HAP-1 (cell line): ENCODE results near the gene ALK.

ENCODE experiments used
- DNase-seq, 2 experiments: peaks; one replicate each; pipeline ENCODE4 v3.0.0-alpha.2; 2016 to 2020; ENCODE audit warnings: low spot score in 2 of 2
- H3K27me3 ChIP-seq: fragments of 250-450 bp; sonication (Bioruptor Pico); 2 replicates; pipeline ENCODE4 v1.5.1; 2020; ENCODE audit warnings: low read depth, mild to moderate bottlenecking, moderate library complexity
- H3K36me3 ChIP-seq: fragments of 250-450 bp; sonication (Bioruptor Pico); replicated peaks from 2 replicates; pipeline ENCODE4 v1.5.1; 2020; ENCODE audit warnings: mild to moderate bottlenecking
- H3K4me1 ChIP-seq: fragments of 250-450 bp; sonication (Bioruptor Pico); 2 replicates; pipeline ENCODE4 v1.5.1; 2020; ENCODE audit warnings: mild to moderate bottlenecking
- H3K4me3 ChIP-seq: fragments of 250-450 bp; sonication (Bioruptor Pico); 2 replicates; pipeline ENCODE4 v1.5.1; 2020; ENCODE audit warnings: mild to moderate bottlenecking, moderate library complexity
- H3K9me3 ChIP-seq: fragments of 250-450 bp; sonication (Bioruptor Pico); 2 replicates; pipeline ENCODE4 v1.5.1; 2020; ENCODE audit warnings: mild to moderate bottlenecking, moderate library complexity
- in situ Hi-C: fragments of 300-500 bp; cut with MboI; formaldehyde crosslinking; loops from 3 replicates; pipeline ENCODE4 v1.14.3; 2020; ENCODE audit warnings: low sequenced_read_pairs, inconsistent platforms, mixed read lengths

Gene ALK

GRCh38 chr2:29612568-29612967 is 308.8 kb downstream of the ALK start:
- Histone ChIP-seq H3K36me3 (no peaks in the 10 kb centered on the region), H3K27me3 (no peaks in the 10 kb centered on the region; the same call in 1 of the 2 replicates), H3K9me3 (no peaks in the 10 kb centered on the region), H3K4me1 (no peaks in the 10 kb centered on the region), H3K4me3 (no peak overlapping the region)
- DNase-seq = no peak
- in situ Hi-C loops = no loop called here

GRCh38 chr2:29611850-29612249 is 309.5 kb downstream of the ALK start:
- no peaks in the 10 kb centered on the region for H3K9me3 ChIP-seq
- no peak for DNase-seq
- H3K4me1 ChIP-seq = no peaks in the 10 kb centered on the region
- in situ Hi-C loops = no loop called here
- H3K4me3 ChIP-seq = no peak overlapping the region
- no peaks in the 10 kb centered on the region for H3K36me3 ChIP-seq
- no peaks in the 10 kb centered on the region; the same call in 1 of the 2 replicates for H3K27me3 ChIP-seq

- Histone ChIP-seq H3K4me3 (no peak overlapping the region), H3K4me1 (no peaks in the 10 kb centered on the region), H3K9me3 (no peaks in the 10 kb centered on the region), H3K27me3 (no peaks in the 10 kb centered on the region; the same call in 1 of the 2 replicates), H3K36me3 (no peaks in the 10 kb centered on the region)
- in situ Hi-C loops = no loop called here
- no peak for DNase-seq
Measured at GRCh38 chr2:29611261-29611660, 310.1 kb downstream of the ALK start.

- Histone ChIP-seq H3K9me3 (no peaks in the 10 kb centered on the region), H3K4me1 (no peaks in the 10 kb centered on the region), H3K4me3 (no peak overlapping the region)
Measured at GRCh38 chr2:29610569-29610968, 310.8 kb downstream of the ALK start.

GRCh38 chr2:29607038-29607420 is 314.4 kb downstream of the ALK start:
- in situ Hi-C loops = no loop called here
- DNase-seq = no peak
- Histone ChIP-seq H3K27me3 (no peaks in the 10 kb centered on the region), H3K4me1 (no peaks in the 10 kb centered on the region), H3K4me3 (no peak overlapping the region), H3K36me3 (no peaks in the 10 kb centered on the region), H3K9me3 (no peaks in the 10 kb centered on the region)

More at GRCh38 chr2:29610569-29610968, 310.8 kb downstream of the ALK start:
- Histone ChIP-seq H3K36me3 (no peaks in the 10 kb centered on the region), H3K27me3 (no peaks in the 10 kb centered on the region; the same call in 1 of the 2 replicates)
- in situ Hi-C loops = no loop called here
- no peak for DNase-seq

GRCh38 chr2:29606104-29607037 is 315.0 kb downstream of the ALK start:
- Histone ChIP-seq H3K4me1 (no peaks in the 10 kb centered on the region), H3K36me3 (no peaks in the 10 kb centered on the region), H3K9me3 (no peaks in the 10 kb centered on the region), H3K27me3 (no peaks in the 10 kb centered on the region), H3K4me3 (no peak overlapping the region)
- in situ Hi-C loops = no loop called here
- DNase-seq = no peak

- Histone ChIP-seq H3K9me3 (no peaks in the 10 kb centered on the region), H3K27me3 (no peaks in the 10 kb centered on the region), H3K4me3 (no peak overlapping the region), H3K36me3 (no peaks in the 10 kb centered on the region), H3K4me1 (no peaks in the 10 kb centered on the region)
- in situ Hi-C loops = no loop called here
- no peak for DNase-seq
Measured at GRCh38 chr2:29603341-29603740, 318.0 kb downstream of the ALK start.

- Histone ChIP-seq H3K36me3 (no peaks in the 10 kb centered on the region), H3K4me1 (no peaks in the 10 kb centered on the region), H3K27me3 (no peaks in the 10 kb centered on the region), H3K4me3 (no peak overlapping the region), H3K9me3 (no peaks in the 10 kb centered on the region)
- no peak for DNase-seq
- in situ Hi-C loops = no loop called here
Measured at GRCh38 chr2:29601872-29602271, 319.5 kb downstream of the ALK start.

GRCh38 chr2:29601321-29601720 is 320.1 kb downstream of the ALK start:
- no peak overlapping the region for H3K4me3 ChIP-seq
- H3K27me3 ChIP-seq = no peaks in the 10 kb centered on the region
- no peak for DNase-seq
- in situ Hi-C loops = no loop called here
- H3K36me3 ChIP-seq = no peaks in the 10 kb centered on the region
- H3K9me3 ChIP-seq = no peaks in the 10 kb centered on the region
- H3K4me1 ChIP-seq = no peaks in the 10 kb centered on the region

GRCh38 chr2:29599946-29600345 is 321.4 kb downstream of the ALK start:
- no peak for DNase-seq
- H3K4me3 ChIP-seq = no peak overlapping the region
- no peaks in the 10 kb centered on the region for H3K36me3 ChIP-seq
- no peaks in the 10 kb centered on the region for H3K9me3 ChIP-seq
- in situ Hi-C loops = no loop called here
- no peaks in the 10 kb centered on the region for H3K27me3 ChIP-seq
- no peaks in the 10 kb centered on the region for H3K4me1 ChIP-seq

GRCh38 chr2:29598978-29599377 is 322.4 kb downstream of the ALK start:
- in situ Hi-C loops = no loop called here
- H3K27me3 ChIP-seq = no peaks in the 10 kb centered on the region

GRCh38 chr2:29597035-29597434 is 324.4 kb downstream of the ALK start:
- Histone ChIP-seq H3K4me3 (no peak overlapping the region), H3K36me3 (no peaks in the 10 kb centered on the region), H3K27me3 (no peaks in the 10 kb centered on the region), H3K9me3 (no peaks in the 10 kb centered on the region), H3K4me1 (no peaks in the 10 kb centered on the region)
- in situ Hi-C loops = no loop called here
- no peak for DNase-seq

More at GRCh38 chr2:29598978-29599377, 322.4 kb downstream of the ALK start:
- DNase-seq = no peak
- Histone ChIP-seq H3K9me3 (no peaks in the 10 kb centered on the region), H3K4me1 (no peaks in the 10 kb centered on the region), H3K36me3 (no peaks in the 10 kb centered on the region), H3K4me3 (no peak overlapping the region)

GRCh38 chr2:29596584-29596983 is 324.8 kb downstream of the ALK start:
- Histone ChIP-seq H3K27me3 (no peaks in the 10 kb centered on the region), H3K4me1 (no peaks in the 10 kb centered on the region), H3K36me3 (no peaks in the 10 kb centered on the region), H3K4me3 (no peak overlapping the region), H3K9me3 (no peaks in the 10 kb centered on the region)
- in situ Hi-C loops = no loop called here
- DNase-seq = no peak

GRCh38 chr2:29591600-29591999 is 329.8 kb downstream of the ALK start:
- DNase-seq = no peak
- no peak overlapping the region for H3K4me3 ChIP-seq
- in situ Hi-C loops = no loop called here
- no peaks in the 10 kb centered on the region for H3K27me3 ChIP-seq
- H3K4me1 ChIP-seq = no peaks in the 10 kb centered on the region
- H3K9me3 ChIP-seq = no peaks in the 10 kb centered on the region
- no peaks in the 10 kb centered on the region for H3K36me3 ChIP-seq
